Measurements from ENCODE around the gene SHB. TPM values are rescaled to one million over a fixed set of nuclear protein-coding genes. Genes with fewer than 3 reads are reported as not detected.

SHB gene
- total RNA-seq, 4 donors from 2014 or later: 18.4 to 27.5 (median 22.0) TPM

DNA sequence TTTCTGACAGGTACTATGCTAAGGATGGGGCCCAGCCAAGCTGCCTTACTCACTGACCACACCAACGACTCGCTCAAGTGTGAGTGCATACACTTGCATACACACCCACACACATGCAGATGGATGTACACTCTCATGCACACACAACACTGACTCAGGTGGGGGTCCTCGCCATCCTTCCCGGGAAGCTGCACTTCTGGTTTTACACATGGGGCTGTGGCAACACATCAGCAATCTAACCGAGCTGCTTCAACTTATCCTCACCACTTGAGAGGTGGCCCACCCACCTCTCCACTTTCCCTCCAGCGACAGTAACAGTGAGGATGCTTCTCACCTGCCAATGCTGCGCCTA is 97.9 kb downstream of the SHB start:
- TF ChIP-seq CTCF (IDR thresholded peaks at IDR 0.05): no peak
- WGBS, 2 donors: 69 to 77% methylated on average over 5 to 7 of the region's 7 CpGs
- H3K27me3 ChIP-seq: no peaks in the 10 kb centered on the region
- no peak overlapping the region for H3K4me3 ChIP-seq (replicated peaks in 1 of 3)
- DNase-seq: no peak
- no peak overlapping the region for H3K27ac ChIP-seq
- no peaks in the 10 kb centered on the region for H3K4me1 ChIP-seq
- H3K36me3 ChIP-seq: peaks cover 0 to 5% of the 10 kb centered on the region in 2 donors
- no peaks in the 10 kb centered on the region for H3K9me3 ChIP-seq
- intact Hi-C loops (cut with DNase I): no loop called here

DNA sequence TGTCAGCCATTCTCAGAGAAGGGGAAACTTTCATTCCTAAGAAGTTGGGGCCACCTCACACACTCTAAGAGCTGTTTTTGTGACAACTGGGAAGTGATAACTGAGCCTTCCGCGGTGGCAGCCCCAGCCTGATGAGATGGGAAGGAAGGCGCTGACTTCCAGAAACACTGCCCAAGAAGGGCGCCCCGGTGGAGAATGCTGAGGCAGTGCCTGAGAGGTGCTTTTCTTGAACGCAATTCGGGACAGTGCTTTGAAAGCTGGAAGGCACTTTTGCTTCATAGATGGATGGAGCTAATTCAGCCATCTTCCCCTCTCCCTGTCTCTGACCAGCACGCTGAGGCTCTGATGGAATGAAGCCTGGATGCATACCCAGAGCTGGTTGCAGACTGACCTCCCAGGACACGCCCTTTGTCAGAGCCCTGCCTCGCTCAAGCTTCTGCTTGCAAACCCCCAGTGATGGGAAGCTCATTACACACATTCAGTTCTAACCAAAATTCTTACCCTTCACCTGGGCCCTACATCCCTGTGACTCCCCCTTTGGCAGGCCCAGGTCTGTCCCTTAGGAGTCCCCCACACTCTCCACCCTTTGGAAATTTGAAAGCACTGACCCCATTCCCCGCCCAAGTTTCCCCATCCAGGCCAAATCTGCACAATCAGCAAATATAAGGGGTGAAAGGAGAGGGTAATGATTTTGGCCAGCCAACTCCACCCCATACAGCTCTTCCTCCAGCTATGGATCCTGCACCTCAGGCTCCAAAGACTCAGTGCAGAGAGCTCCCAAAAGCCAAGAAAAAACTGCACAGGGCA is 98.5 kb downstream of the SHB start:
- no peak overlapping the region for H3K27ac ChIP-seq
- no peak for TF ChIP-seq CTCF (IDR thresholded peaks at IDR 0.05)
- TF ChIP-seq POLR2A (IDR thresholded peaks at IDR 0.05): no peak
- peaks cover 0 to 5% of the 10 kb centered on the region in 2 donors for H3K36me3 ChIP-seq
- no peaks in the 10 kb centered on the region for H3K27me3 ChIP-seq
- 83 to 87% methylated on average over 11 of the region's 11 CpGs for WGBS, 2 donors
- intact Hi-C loops (cut with DNase I): no loop called here
- no peak overlapping the region for H3K4me3 ChIP-seq (replicated peaks in 1 of 3)
- H3K4me1 ChIP-seq: no peaks in the 10 kb centered on the region
- H3K9me3 ChIP-seq: no peaks in the 10 kb centered on the region
- DNase-seq: no peak

- intact Hi-C loops (cut with DNase I): no loop called here
- DNase-seq: no peak
Observed at GRCh38 chr9:37969558-37970300, 99.3 kb downstream of the SHB start.

GRCh38 chr9:37969130-37969529 is 99.9 kb downstream of the SHB start:
- TF ChIP-seq CTCF (IDR thresholded peaks at IDR 0.05): no peak
- TF ChIP-seq POLR2A (IDR thresholded peaks at IDR 0.05): no peak
- intact Hi-C loops (cut with DNase I): no loop called here
- Histone ChIP-seq H3K27me3 (no peaks in the 10 kb centered on the region), H3K9me3 (no peaks in the 10 kb centered on the region), H3K4me1 (no peaks in the 10 kb centered on the region), H3K27ac (no peak overlapping the region), H3K36me3 (peaks cover 0 to 5% of the 10 kb centered on the region in 2 donors), H3K4me3 (replicated peaks in 1 of 3) (no peak overlapping the region)
- WGBS, 2 donors: 61 to 71% methylated on average over 2 of the region's 2 CpGs
- DNase-seq: no peak

More at GRCh38 chr9:37969558-37970300, 99.3 kb downstream of the SHB start:
- H3K36me3 ChIP-seq: peaks cover 0 to 5% of the 10 kb centered on the region in 2 donors
- TF ChIP-seq CTCF (IDR thresholded peaks at IDR 0.05) (no peak), POLR2A (IDR thresholded peaks at IDR 0.05) (no peak)
- no peaks in the 10 kb centered on the region for H3K9me3 ChIP-seq
- 94 to 97% methylated on average over 11 of the region's 11 CpGs for WGBS, 2 donors
- H3K4me1 ChIP-seq: no peaks in the 10 kb centered on the region
- H3K27me3 ChIP-seq: no peaks in the 10 kb centered on the region
- H3K4me3 ChIP-seq (replicated peaks in 1 of 3): no peak overlapping the region
- no peak overlapping the region for H3K27ac ChIP-seq

GRCh38 chr9:37968228-37968701 is 100.8 kb downstream of the SHB start:
- intact Hi-C loops (cut with DNase I): no loop called here
- Histone ChIP-seq H3K27me3 (no peaks in the 10 kb centered on the region), H3K27ac (no peak overlapping the region), H3K9me3 (no peaks in the 10 kb centered on the region), H3K4me3 (replicated peaks in 1 of 3) (no peak overlapping the region), H3K4me1 (no peaks in the 10 kb centered on the region), H3K36me3 (no peaks in the 10 kb centered on the region)
- no peak for DNase-seq
- WGBS, 2 donors: 89 to 92% methylated on average over 4 of the region's 4 CpGs
- TF ChIP-seq POLR2A (IDR thresholded peaks at IDR 0.05): no peak
- TF ChIP-seq CTCF (IDR thresholded peaks at IDR 0.05): no peak

All from thyroid gland (tissue), 4 donors.